Upper lobe of left lung (tissue), 6 donors: Measurements from ENCODE around the gene UBASH3B. TPM values are rescaled to one million over a fixed set of nuclear protein-coding genes. Genes with fewer than 3 reads are reported as not detected.

Source experiments
- ATAC-seq, 2 donors: fragments of 200-7000 bp; cut with Tn5 transposase; one replicate each; pipeline ENCODE4 v1.9.1; 2022; ENCODE audit warnings: mild to moderate bottlenecking in 2 of 2, moderate library complexity in 2 of 2; ENCODE audit not compliant: low FRiP score in 2 of 2
- DNase-seq, 2 donors: peaks; one replicate each; pipeline ENCODE4 v3.0.0-alpha.2; 2019 to 2020
- H3K27ac ChIP-seq, 4 donors: fragments of 200-600 bp; sonication (generic); one replicate each; pipeline ENCODE4 v1.5.1; 2016 to 2019
- H3K27me3 ChIP-seq, 4 donors: fragments of 200-600 bp; sonication (generic); one replicate each; pipeline ENCODE4 v1.5.1; 2017 to 2019
- H3K36me3 ChIP-seq, 4 donors: fragments of 200-600 bp; sonication (generic); one replicate each; pipeline ENCODE4 v1.5.1; 2016 to 2019
- H3K4me1 ChIP-seq, 4 donors: fragments of 200-600 bp; sonication (generic); one replicate each; pipeline ENCODE4 v1.5.1; 2018 to 2019
- H3K4me3 ChIP-seq, 4 donors: fragments of 200-600 bp; sonication (generic); one replicate each; pipeline ENCODE4 v1.5.1; 2017 to 2019; ENCODE audit warnings: mild to moderate bottlenecking in 2 of 4, moderate library complexity in 1 of 4
- H3K9me3 ChIP-seq, 4 donors: fragments of 200-600 bp; sonication (generic); one replicate each; pipeline ENCODE4 v1.5.1; 2018 to 2019
- EP300 ChIP-seq, 4 donors: sonication (generic); formaldehyde crosslinking; IDR thresholded peaks; one replicate each; pipeline ENCODE4 v1.5.1; 2017; ENCODE audit warnings: antibody characterized with exemption in 4 of 4, control low read depth in 2 of 4
- POLR2A ChIP-seq, 4 donors: fragments of 450-650 bp; IDR thresholded peaks; one replicate each; pipeline ENCODE4 v1.5.1; 2016 to 2017; ENCODE audit warnings: antibody characterized with exemption in 4 of 4, mild to moderate bottlenecking in 2 of 4
- POLR2AphosphoS5 ChIP-seq, 2 donors: sonication (generic); formaldehyde crosslinking; IDR thresholded peaks; one replicate each; pipeline ENCODE4 v1.5.1; 2017; ENCODE audit warnings: antibody characterized with exemption in 2 of 2
- WGBS, 2 donors: methylation state at CpG; one replicate each; pipeline ENCODE4 v1.1.5; 2017 to 2018; 5-methylcytosine and 5-hydroxymethylcytosine counted together
- total RNA-seq, 6 donors: library from RNA; depleted of rRNA in 4 of 6; stranded (reverse); fragments of >200 nt in 4 of 6; gene quantifications; one replicate each; pipeline versions ENCODE4 v1.1.0 to v1.2.1, GENCODE V29; 2016 to 2021
- TF ChIP-seq, protein P1 (sequence below), 6 experiments: fragments of 450-650 bp in 4 of 6; fragments of 200-600 bp in 2 of 6; sonication (generic) in 2 of 6; IDR thresholded peaks; one replicate each; pipeline ENCODE4 v1.5.1; 2016 to 2019; ENCODE audit warnings: antibody characterized with exemption in 6 of 6
- donor health status: DM: no; HTN: no; CAD: no; lungs with moderate emphysema.
- donor health status: DM: no; HTN: yes; CAD: no; lungs with severe emphysema.

Gene UBASH3B
- total RNA-seq, 6 donors from 2014 or later: 24.0 to 54.2 (median 40.4) TPM

DNA sequence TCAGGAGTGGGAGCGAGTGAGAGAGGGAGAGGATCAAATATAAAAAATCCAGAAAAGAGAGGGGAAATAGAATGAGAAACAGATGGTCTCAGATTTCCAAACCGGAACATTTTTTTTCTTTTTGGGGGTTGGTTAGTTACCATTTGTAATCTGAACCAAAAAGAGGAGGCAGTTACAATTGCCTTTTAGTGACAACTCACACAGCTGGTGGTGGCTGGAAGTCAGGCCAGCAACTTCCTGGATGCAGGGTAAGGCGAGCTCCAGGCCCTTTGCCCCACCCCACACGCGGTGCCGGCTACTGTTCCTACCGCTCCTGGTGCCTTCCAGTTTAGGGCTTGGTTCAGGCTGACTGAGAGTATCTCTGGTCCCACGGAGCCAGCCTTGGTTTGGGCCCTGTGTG, 21.0 kb upstream of the UBASH3B start:
- Histone ChIP-seq H3K9me3 (no peaks in the 10 kb centered on the region), H3K4me3 (no peak overlapping the region), H3K27ac (no peak overlapping the region), H3K36me3 (no peaks in the 10 kb centered on the region), H3K4me1 (peaks cover 0 to 5% (median 0%) of the 10 kb centered on the region in 4 donors), H3K27me3 (no peaks in the 10 kb centered on the region)
- TF ChIP-seq, protein P1, sequence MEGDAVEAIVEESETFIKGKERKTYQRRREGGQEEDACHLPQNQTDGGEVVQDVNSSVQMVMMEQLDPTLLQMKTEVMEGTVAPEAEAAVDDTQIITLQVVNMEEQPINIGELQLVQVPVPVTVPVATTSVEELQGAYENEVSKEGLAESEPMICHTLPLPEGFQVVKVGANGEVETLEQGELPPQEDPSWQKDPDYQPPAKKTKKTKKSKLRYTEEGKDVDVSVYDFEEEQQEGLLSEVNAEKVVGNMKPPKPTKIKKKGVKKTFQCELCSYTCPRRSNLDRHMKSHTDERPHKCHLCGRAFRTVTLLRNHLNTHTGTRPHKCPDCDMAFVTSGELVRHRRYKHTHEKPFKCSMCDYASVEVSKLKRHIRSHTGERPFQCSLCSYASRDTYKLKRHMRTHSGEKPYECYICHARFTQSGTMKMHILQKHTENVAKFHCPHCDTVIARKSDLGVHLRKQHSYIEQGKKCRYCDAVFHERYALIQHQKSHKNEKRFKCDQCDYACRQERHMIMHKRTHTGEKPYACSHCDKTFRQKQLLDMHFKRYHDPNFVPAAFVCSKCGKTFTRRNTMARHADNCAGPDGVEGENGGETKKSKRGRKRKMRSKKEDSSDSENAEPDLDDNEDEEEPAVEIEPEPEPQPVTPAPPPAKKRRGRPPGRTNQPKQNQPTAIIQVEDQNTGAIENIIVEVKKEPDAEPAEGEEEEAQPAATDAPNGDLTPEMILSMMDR (IDR thresholded peaks at IDR 0.05): no peak
- TF ChIP-seq POLR2AphosphoS5 (IDR thresholded peaks at IDR 0.05) (no peak), POLR2A (IDR thresholded peaks at IDR 0.05) (no peak), EP300 (IDR thresholded peaks at IDR 0.05) (no peak)
- 64 to 77% methylated on average over 8 of the region's 8 CpGs for WGBS, 2 donors
- ATAC-seq (no peak), DNase-seq (peak; percentile 29 to 56)

DNA sequence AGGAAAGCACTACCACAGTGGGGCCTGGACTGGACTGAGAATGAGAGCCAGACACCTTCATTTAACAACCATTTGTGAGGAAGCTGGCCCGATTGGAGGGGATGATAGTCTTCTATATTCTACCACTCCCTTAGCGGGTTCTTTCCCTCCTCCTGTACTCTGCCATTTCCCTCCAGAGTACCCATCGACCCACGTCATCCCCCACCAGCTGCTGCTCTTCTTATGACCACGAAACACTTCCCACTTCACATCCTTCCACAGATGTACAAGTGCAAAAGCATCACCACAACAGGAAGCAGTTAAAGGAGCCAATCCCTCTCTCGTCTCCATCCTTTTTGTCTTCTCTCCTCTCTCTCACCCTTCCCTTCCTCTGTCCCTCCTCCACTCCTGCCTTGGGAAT, 18.0 kb upstream of the UBASH3B start:
- H3K4me1 ChIP-seq: no peaks in the 10 kb centered on the region
- no peak overlapping the region for H3K4me3 ChIP-seq
- ATAC-seq: no peak
- H3K36me3 ChIP-seq: no peaks in the 10 kb centered on the region
- H3K27me3 ChIP-seq: no peaks in the 10 kb centered on the region
- 46 to 57% methylated on average over 6 of the region's 6 CpGs for WGBS, 2 donors
- no peak for DNase-seq
- H3K9me3 ChIP-seq: no peaks in the 10 kb centered on the region
- no peak overlapping the region for H3K27ac ChIP-seq
- TF ChIP-seq EP300 (IDR thresholded peaks at IDR 0.05): no peak
- no peak for TF ChIP-seq POLR2AphosphoS5 (IDR thresholded peaks at IDR 0.05)

DNA sequence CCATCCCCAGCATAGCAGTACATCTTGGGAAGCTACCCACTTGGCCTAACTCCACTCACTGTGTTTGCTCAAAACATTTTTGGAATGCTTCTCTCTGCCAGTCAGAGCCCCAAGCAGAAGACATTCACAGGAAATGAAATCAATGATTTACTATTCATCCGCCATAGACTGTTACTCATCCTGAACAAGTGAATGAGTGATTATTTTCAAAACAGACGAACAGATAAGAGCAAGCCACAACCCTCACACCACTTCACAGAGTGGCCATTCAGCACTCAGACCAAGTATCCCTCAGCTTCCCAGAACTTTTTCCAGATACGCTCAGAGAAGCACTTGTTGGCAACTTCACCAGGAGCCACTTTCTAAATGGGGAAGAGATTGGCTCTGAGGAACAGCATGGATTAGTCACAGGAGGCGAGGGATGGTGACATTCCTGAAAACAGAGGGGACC, 13.0 kb upstream of the UBASH3B start:
- Histone ChIP-seq H3K4me1 (peaks cover 0 to 2% (median 0%) of the 10 kb centered on the region in 4 donors), H3K27ac (no peak overlapping the region), H3K4me3 (no peak overlapping the region), H3K27me3 (no peaks in the 10 kb centered on the region), H3K9me3 (no peaks in the 10 kb centered on the region), H3K36me3 (no peaks in the 10 kb centered on the region)
- DNase-seq: no peak
- peak in 1 of 2 donors; percentile 57 for ATAC-seq
- 42 to 57% methylated on average over 3 to 4 of the region's 4 CpGs for WGBS, 2 donors
- TF ChIP-seq, protein P1 (IDR thresholded peaks at IDR 0.05): no peak

DNA sequence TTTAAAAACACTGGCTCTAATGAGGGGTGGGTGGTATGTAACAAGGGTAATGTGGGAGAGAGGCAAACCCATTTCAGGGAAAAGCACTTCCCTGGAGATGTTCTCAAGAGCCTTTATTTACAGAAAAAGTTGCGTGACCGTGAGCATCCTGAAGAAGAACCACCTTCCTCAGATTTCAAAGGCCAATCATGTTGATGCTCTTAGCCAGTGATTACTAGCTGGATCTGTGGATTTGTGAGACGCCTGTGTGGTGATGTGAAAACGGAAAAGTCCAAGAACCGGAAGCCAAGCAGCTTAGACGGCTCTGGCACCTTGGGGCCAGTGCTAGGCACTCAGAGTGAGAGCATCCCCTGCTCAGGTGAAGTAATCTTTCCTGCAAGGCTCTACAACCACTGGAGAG, 12.6 kb upstream of the UBASH3B start:
- H3K27me3 ChIP-seq: no peaks in the 10 kb centered on the region
- DNase-seq (no peak), ATAC-seq (no peak)
- TF ChIP-seq POLR2AphosphoS5 (IDR thresholded peaks at IDR 0.05) (no peak), EP300 (IDR thresholded peaks at IDR 0.05) (no peak), POLR2A (IDR thresholded peaks at IDR 0.05) (no peak)
- TF ChIP-seq, protein P1 (IDR thresholded peaks at IDR 0.05): no peak
- no peaks in the 10 kb centered on the region for H3K9me3 ChIP-seq
- H3K4me3 ChIP-seq: no peak overlapping the region
- no peaks in the 10 kb centered on the region for H3K36me3 ChIP-seq
- no peak overlapping the region for H3K27ac ChIP-seq
- 78 to 85% methylated on average over 6 of the region's 6 CpGs for WGBS, 2 donors
- H3K4me1 ChIP-seq: peaks cover 0 to 5% (median 0%) of the 10 kb centered on the region in 4 donors

DNA sequence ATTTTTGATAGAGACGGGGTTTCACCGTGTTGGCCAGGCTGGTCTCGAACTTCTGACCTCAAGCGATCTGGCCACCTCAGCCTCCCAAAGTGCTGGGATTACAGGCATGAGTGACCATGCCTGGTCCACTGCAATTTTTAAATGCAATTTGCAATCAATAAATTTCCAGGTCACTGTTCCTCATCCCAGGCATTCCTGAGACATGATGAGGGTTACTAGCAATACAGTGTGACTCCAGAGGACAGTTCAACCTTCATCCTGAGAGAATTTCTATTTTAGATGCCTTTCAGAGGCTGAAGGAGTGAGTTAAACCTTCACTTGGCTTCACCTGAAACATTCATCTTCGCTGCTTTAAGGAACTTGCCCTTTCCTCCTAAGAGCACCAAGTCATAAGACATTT, 9.7 kb upstream of the UBASH3B start:
- no peak overlapping the region for H3K27ac ChIP-seq
- ATAC-seq (no peak), DNase-seq (no peak)
- H3K4me3 ChIP-seq: no peak overlapping the region
- peaks cover 0 to 5% (median 0%) of the 10 kb centered on the region in 4 donors for H3K4me1 ChIP-seq
- no peaks in the 10 kb centered on the region for H3K9me3 ChIP-seq
- TF ChIP-seq POLR2A (IDR thresholded peaks at IDR 0.05) (no peak), POLR2AphosphoS5 (IDR thresholded peaks at IDR 0.05) (no peak), EP300 (IDR thresholded peaks at IDR 0.05) (no peak)
- TF ChIP-seq, protein P1 (IDR thresholded peaks at IDR 0.05): no peak
- no peaks in the 10 kb centered on the region for H3K27me3 ChIP-seq
- H3K36me3 ChIP-seq: no peaks in the 10 kb centered on the region
- 97 to 98% methylated on average over 5 of the region's 5 CpGs for WGBS, 2 donors
